Measurements from ENCODE around the gene ATP5F1E.

Gene ATP5F1E

GRCh38 chr20:59032023-59032712 is at the start of gene ATP5F1E:
Gene ATP5F1E, minus strand, starts transcription at chr20:59032335. Its CDS starts 84 bp downstream, at chr20:59032251.
- DNase-seq, result peak; percentile 84

GRCh38 chr20:59081036-59081435 is 48.9 kb upstream of the ATP5F1E start:
- DNase-seq, result no peak

GRCh38 chr20:59078231-59078630 is 46.1 kb upstream of the ATP5F1E start:
- no peak for DNase-seq

- no peak for DNase-seq
These were observed 45.6 kb upstream of the ATP5F1E start for GRCh38 chr20:59077705-59078104.

- no peak for DNase-seq
These were observed 43.9 kb upstream of the ATP5F1E start for GRCh38 chr20:59075934-59076508.

GRCh38 chr20:59074456-59074855 is 42.3 kb upstream of the ATP5F1E start:
- DNase-seq, result no peak

GRCh38 chr20:59073582-59073981 is 41.4 kb upstream of the ATP5F1E start:
- no peak for DNase-seq

- no peak for DNase-seq
These were observed 39.1 kb upstream of the ATP5F1E start for GRCh38 chr20:59071216-59071615.

GRCh38 chr20:59069026-59069425 is 36.9 kb upstream of the ATP5F1E start:
- DNase-seq, result no peak

GRCh38 chr20:59068534-59068933 is 36.4 kb upstream of the ATP5F1E start:
- no peak for DNase-seq

GRCh38 chr20:59064214-59064722 is 32.1 kb upstream of the ATP5F1E start:
- DNase-seq, result no peak

GRCh38 chr20:59063358-59064213 is 31.5 kb upstream of the ATP5F1E start:
- DNase-seq, result no peak

- no peak for DNase-seq
These were observed 29.9 kb upstream of the ATP5F1E start for GRCh38 chr20:59062081-59062480.

GRCh38 chr20:59055302-59055701 is 23.2 kb upstream of the ATP5F1E start:
- DNase-seq, result no peak

GRCh38 chr20:59051666-59052185 is 19.6 kb upstream of the ATP5F1E start:
- DNase-seq, result no peak

GRCh38 chr20:59050437-59050836 is 18.3 kb upstream of the ATP5F1E start:
- no peak for DNase-seq

GRCh38 chr20:59048681-59049030 is 16.5 kb upstream of the ATP5F1E start:
- DNase-seq, result no peak

- no peak for DNase-seq
These were observed 16.0 kb upstream of the ATP5F1E start for GRCh38 chr20:59047938-59048680.

- DNase-seq, result no peak
These were observed 14.7 kb upstream of the ATP5F1E start for GRCh38 chr20:59046862-59047261.

- no peak for DNase-seq
These were observed 12.7 kb upstream of the ATP5F1E start for GRCh38 chr20:59044796-59045195.

- DNase-seq, result no peak
These were observed 12.2 kb upstream of the ATP5F1E start for GRCh38 chr20:59044295-59044694.

- DNase-seq, result no peak
These were observed 11.6 kb upstream of the ATP5F1E start for GRCh38 chr20:59043698-59044097.

All from NCI-H187 treated with DMSO at 0.1 percent for 48 hours (cell line).